GM23338 (cell line): Measurements from ENCODE around the gene SCUBE2. TPM values are rescaled to one million over a fixed set of nuclear protein-coding genes. Genes with fewer than 3 reads are reported as not detected.

Source experiments
- ATAC-seq: fragments of 200-7000 bp; cut with Tn5 transposase; 3 replicates; pipeline ENCODE4 v1.9.1; 2020
- DNase-seq: peaks from one replicate; pipeline ENCODE4 v3.0.0-alpha.2; 2015; ENCODE audit warnings: low spot score
- H2AFZ ChIP-seq: fragments of 200-600 bp; sonication (generic); 2 replicates; pipeline ENCODE4 v1.8.0; 2016; ENCODE audit warnings: antibody characterized with exemption, mild to moderate bottlenecking, moderate library complexity
- H3F3A ChIP-seq: fragments of 200-600 bp; sonication (generic); replicated peaks from 2 replicates; pipeline ENCODE4 v1.8.0; 2017; ENCODE audit warnings: antibody characterized with exemption, mixed run types, low read depth
- H3K27ac ChIP-seq: fragments of 200-600 bp; sonication (generic); 2 replicates; pipeline ENCODE4 v1.6.1; 2016; ENCODE audit warnings: low read depth
- H3K27me3 ChIP-seq: fragments of 200-600 bp; sonication (generic); 2 replicates; pipeline ENCODE4 v1.8.0; 2016; ENCODE audit warnings: mild to moderate bottlenecking, mixed run types, moderate library complexity; ENCODE audit not compliant: insufficient read depth
- H3K36me3 ChIP-seq: fragments of 200-600 bp; sonication (generic); 2 replicates; pipeline ENCODE4 v1.8.0; 2016; ENCODE audit warnings: mild to moderate bottlenecking; ENCODE audit not compliant: insufficient read depth
- H3K4me1 ChIP-seq: fragments of 200-600 bp; sonication (generic); 2 replicates; pipeline ENCODE4 v1.8.0; 2016; ENCODE audit warnings: mild to moderate bottlenecking, moderate library complexity; ENCODE audit not compliant: insufficient read depth
- H3K4me2 ChIP-seq: fragments of 200-600 bp; sonication (generic); 2 replicates; pipeline ENCODE4 v1.7.1; 2017; ENCODE audit warnings: mixed run types
- H3K4me3 ChIP-seq: fragments of 200-600 bp; sonication (generic); 2 replicates; pipeline ENCODE4 v1.6.1; 2016; ENCODE audit warnings: mixed run types
- H3K79me2 ChIP-seq: fragments of 200-600 bp; sonication (generic); replicated peaks from 2 replicates; pipeline ENCODE4 v1.8.0; 2017; ENCODE audit warnings: mild to moderate bottlenecking; ENCODE audit not compliant: insufficient read depth
- H3K9me2 ChIP-seq: fragments of 200-600 bp; sonication (generic); 2 replicates; pipeline ENCODE4 v1.8.0; 2017; ENCODE audit not compliant: insufficient read depth
- H4K20me1 ChIP-seq: fragments of 200-600 bp; sonication (generic); replicated peaks from 2 replicates; pipeline ENCODE4 v1.8.0; 2017; ENCODE audit warnings: mild to moderate bottlenecking; ENCODE audit not compliant: insufficient read depth
- H3K27ac Mint-ChIP-seq: 2 replicates; pipeline ENCODE4 v1.8.0; 2020; ENCODE audit warnings: inconsistent platforms, mild to moderate bottlenecking, moderate library complexity, mixed read lengths
- H3K27me3 Mint-ChIP-seq: 3 replicates; pipeline ENCODE4 v1.8.0; 2022; ENCODE audit warnings: low read depth, mild to moderate bottlenecking, moderate library complexity, mixed read lengths, inconsistent platforms; ENCODE audit not compliant: insufficient read depth, poor library complexity
- H3K36me3 Mint-ChIP-seq: 3 replicates; pipeline ENCODE4 v1.8.0; 2021; ENCODE audit warnings: low read depth, mild to moderate bottlenecking, inconsistent platforms, moderate library complexity, mixed read lengths
- H3K4me1 Mint-ChIP-seq: 3 replicates; pipeline ENCODE4 v1.8.0; 2020; ENCODE audit warnings: mild to moderate bottlenecking, inconsistent platforms, mixed read lengths
- H3K4me3 Mint-ChIP-seq: 3 replicates; pipeline ENCODE4 v1.8.0; 2021; ENCODE audit warnings: moderate library complexity, mild to moderate bottlenecking, inconsistent platforms, mixed read lengths
- H3K9me3 Mint-ChIP-seq: 3 replicates; pipeline ENCODE4 v1.8.0; 2020; ENCODE audit warnings: moderate library complexity, mild to moderate bottlenecking, inconsistent platforms, mixed read lengths
- CREB1 ChIP-seq: fragments of 250-450 bp; sonication (Bioruptor Pico); IDR thresholded peaks from 2 replicates; pipeline ENCODE4 v1.5.0; 2020; ENCODE audit warnings: low read depth, mild to moderate bottlenecking, moderate library complexity
- ETS1 ChIP-seq: IDR thresholded peaks from 2 replicates; pipeline ENCODE4 v1.6.1; 2016; ENCODE audit warnings: antibody characterized with exemption
- EZH2 ChIP-seq: fragments of 200-600 bp; sonication (generic); IDR thresholded peaks from one replicate; pipeline ENCODE4 v1.8.0; 2017; ENCODE audit warnings: antibody characterized with exemption, mild to moderate bottlenecking, low read depth; ENCODE audit not compliant: unreplicated experiment
- EZH2phosphoT487 ChIP-seq: fragments of 200-600 bp; sonication (generic); IDR thresholded peaks from one replicate; pipeline ENCODE4 v1.8.1; 2018; ENCODE audit warnings: antibody characterized with exemption; ENCODE audit not compliant: unreplicated experiment
- JUNB ChIP-seq: IDR thresholded peaks from one replicate; pipeline ENCODE4 v1.6.1; 2016; ENCODE audit warnings: antibody characterized with exemption; ENCODE audit not compliant: unreplicated experiment
- NANOG ChIP-seq: IDR thresholded peaks from 2 replicates; pipeline ENCODE4 v1.6.1; 2016; ENCODE audit warnings: antibody characterized with exemption, borderline replicate concordance
- POLR2AphosphoS5 ChIP-seq: IDR thresholded peaks from 2 replicates; pipeline ENCODE4 v1.6.1; 2016; ENCODE audit warnings: antibody characterized with exemption, low read depth
- ZNF331 ChIP-seq: fragments of 250-450 bp; sonication (Bioruptor Pico); IDR thresholded peaks from 2 replicates; pipeline ENCODE4 v1.5.0; 2020; ENCODE audit warnings: low read depth, mild to moderate bottlenecking, moderate library complexity
- polyA plus RNA-seq: library from polyadenylated mRNA; unstranded; fragments of >200 nt; fragmentation: Nextera tagmentation; extraction: Ambion mirVana; gene quantifications from 2 replicates; pipeline ENCODE4 v1.2.1, GENCODE V29; 2016
- total RNA-seq: library from RNA; depleted of rRNA; stranded (reverse); fragments of >200 nt; shearing (Covaris generic); gene quantifications from 2 replicates; pipeline ENCODE4 v1.2.3, GENCODE V29; 2014
- TF ChIP-seq, protein P1 (sequence below), 2 experiments: fragments of 200-600 bp in 1 of 2; sonication (generic) in 1 of 2; conservative IDR thresholded peaks; 2 replicates each; pipeline versions ENCODE4 v1.5.1 to v1.6.1; 2016 to 2017; ENCODE audit warnings: antibody characterized with exemption in 2 of 2, low read depth in 2 of 2, mild to moderate bottlenecking in 2 of 2, moderate library complexity in 1 of 2

Gene SCUBE2
- total and polyA plus RNA-seq, 2 experiments from 2014 or later = 0.47 to 0.63 TPM

- H3K27me3 ChIP-seq = peaks cover 67% of the 10 kb centered on the region
- H2AFZ ChIP-seq = peak overlapping the region; percentile 94; the same call in 1 of the 2 replicates
- TF ChIP-seq POLR2AphosphoS5 = no peak
- TF ChIP-seq EZH2 = peak; percentile 50
- peaks cover 4% of the 10 kb centered on the region; the same call in 1 of the 2 replicates for H4K20me1 ChIP-seq
- no peak overlapping the region for H3K27ac ChIP-seq
- no peak for DNase-seq
- Mint-ChIP-seq H3K4me3 (peak overlapping the region; percentile 50), H3K27me3 (peaks cover 34% of the 10 kb centered on the region), H3K4me1 (peaks cover 14% of the 10 kb centered on the region; the same call in 2 of the 3 replicates), H3K27ac (no peak overlapping the region), H3K36me3 (no peaks in the 10 kb centered on the region), H3K9me3 (0 out of 3 replicates have a peak, but pooled peaks cover 2% of the 10 kb centered on the region)
- H3K4me2 ChIP-seq = peak overlapping the region; percentile 97; the same call in 1 of the 2 replicates
- H3F3A ChIP-seq = peaks cover 6% of the 10 kb centered on the region
- H3K4me1 ChIP-seq = peaks cover 11% of the 10 kb centered on the region
- H3K36me3 ChIP-seq = no peaks in the 10 kb centered on the region
- no peaks in the 10 kb centered on the region; the same call in 1 of the 2 replicates for H3K79me2 ChIP-seq
- no peak for ATAC-seq
- no peaks in the 10 kb centered on the region for H3K9me2 ChIP-seq
- peak overlapping the region; percentile 77 for H3K4me3 ChIP-seq
Measured at GRCh38 chr11:9005087-9005486, 86.3 kb downstream of the SCUBE2 start.

GRCh38 chr11:9004183-9004926, 87.0 kb downstream of the SCUBE2 start:
- Histone ChIP-seq H2AFZ (peak overlapping the region; percentile 94), H3K4me2 (peak overlapping the region; percentile 97), H3K27me3 (peaks cover 67% of the 10 kb centered on the region), H3K36me3 (no peaks in the 10 kb centered on the region), H3F3A (peaks cover 6% of the 10 kb centered on the region), H3K79me2 (no peaks in the 10 kb centered on the region; the same call in 1 of the 2 replicates), H3K9me2 (no peaks in the 10 kb centered on the region), H3K4me3 (peak overlapping the region; percentile 77), H4K20me1 (peaks cover 4% of the 10 kb centered on the region; the same call in 1 of the 2 replicates), H3K27ac (no peak overlapping the region), H3K4me1 (peaks cover 11% of the 10 kb centered on the region)
- Mint-ChIP-seq H3K4me1 (peaks cover 14% of the 10 kb centered on the region; the same call in 2 of the 3 replicates), H3K9me3 (no peaks in the 10 kb centered on the region), H3K36me3 (no peaks in the 10 kb centered on the region), H3K27me3 (peaks cover 34% of the 10 kb centered on the region), H3K4me3 (peak overlapping the region; percentile 51), H3K27ac (no peak overlapping the region)
- ATAC-seq = peak; percentile 75
- DNase-seq = peak; percentile 82
- no peak for TF ChIP-seq ETS1
- no peak for TF ChIP-seq POLR2AphosphoS5
- no peak for TF ChIP-seq JUNB

DNA sequence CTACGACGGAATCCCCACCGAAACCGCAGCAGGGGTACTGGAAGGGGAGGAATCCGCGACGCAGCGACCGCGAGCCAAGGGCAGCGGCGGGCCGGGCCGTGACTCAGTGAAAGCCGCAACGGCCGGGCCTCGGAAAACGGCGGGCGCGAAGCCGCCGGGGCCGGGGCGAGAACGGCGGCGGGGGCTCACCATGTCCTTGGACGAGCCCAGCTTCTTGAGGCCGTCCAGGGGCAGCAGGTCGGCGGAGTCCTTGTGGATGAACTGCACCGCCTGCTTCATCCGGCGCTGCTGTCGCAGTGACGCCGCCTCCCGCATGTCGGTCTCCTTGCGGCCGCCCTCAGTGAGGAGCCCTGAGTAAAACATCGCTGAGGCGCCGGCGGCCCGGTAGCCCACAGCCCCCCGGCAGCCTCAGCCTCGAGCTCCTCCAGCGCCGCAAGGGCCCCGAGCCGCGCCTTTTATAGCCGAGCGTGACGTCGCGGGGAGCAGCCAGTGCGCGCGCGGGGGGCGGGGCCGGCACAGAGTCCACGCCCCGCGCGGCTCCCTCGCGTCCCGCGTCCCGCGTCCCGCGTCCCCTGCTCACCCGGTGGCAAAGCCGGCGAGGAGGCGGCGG, 87.7 kb downstream of the SCUBE2 start, which contains the start of gene NRIP3:
Gene NRIP3, minus strand, starts transcription at position 429 of the 610 bp plus-strand sequence. Its CDS starts 66 bp downstream, at position 363.
- Mint-ChIP-seq H3K4me1 (peaks cover 14% of the 10 kb centered on the region; the same call in 2 of the 3 replicates), H3K4me3 (peak within 1 kb of the TSS; percentile 72), H3K36me3 (no peaks in the 10 kb centered on the region), H3K9me3 (no peaks in the 10 kb centered on the region), H3K27ac (no peak within 1 kb of the TSS), H3K27me3 (peaks cover 34% of the 10 kb centered on the region)
- Histone ChIP-seq H3K4me3 (peak within 1 kb of the TSS; percentile 77), H3K9me2 (no peaks in the 10 kb centered on the region), H3K79me2 (no peaks in the 10 kb centered on the region; the same call in 1 of the 2 replicates), H3K27ac (no peak within 1 kb of the TSS), H4K20me1 (peaks cover 4% of the 10 kb centered on the region; the same call in 1 of the 2 replicates), H2AFZ (peak within 1 kb of the TSS; percentile 96), H3K36me3 (no peaks in the 10 kb centered on the region), H3K4me1 (peaks cover 11% of the 10 kb centered on the region), H3K4me2 (peak within 1 kb of the TSS; percentile 97), H3K27me3 (peaks cover 67% of the 10 kb centered on the region), H3F3A (peaks cover 6% of the 10 kb centered on the region)
- DNase-seq (peak; percentile 77), ATAC-seq (peak; percentile 83)
- TF ChIP-seq NANOG (no peak), EZH2phosphoT487 (no peak), CREB1 (CRISPR knock-in tag) (peak; percentile 81), ETS1 (no peak), JUNB (no peak), ZNF331 (CRISPR knock-in tag) (no peak)
- TF ChIP-seq, protein P1, sequence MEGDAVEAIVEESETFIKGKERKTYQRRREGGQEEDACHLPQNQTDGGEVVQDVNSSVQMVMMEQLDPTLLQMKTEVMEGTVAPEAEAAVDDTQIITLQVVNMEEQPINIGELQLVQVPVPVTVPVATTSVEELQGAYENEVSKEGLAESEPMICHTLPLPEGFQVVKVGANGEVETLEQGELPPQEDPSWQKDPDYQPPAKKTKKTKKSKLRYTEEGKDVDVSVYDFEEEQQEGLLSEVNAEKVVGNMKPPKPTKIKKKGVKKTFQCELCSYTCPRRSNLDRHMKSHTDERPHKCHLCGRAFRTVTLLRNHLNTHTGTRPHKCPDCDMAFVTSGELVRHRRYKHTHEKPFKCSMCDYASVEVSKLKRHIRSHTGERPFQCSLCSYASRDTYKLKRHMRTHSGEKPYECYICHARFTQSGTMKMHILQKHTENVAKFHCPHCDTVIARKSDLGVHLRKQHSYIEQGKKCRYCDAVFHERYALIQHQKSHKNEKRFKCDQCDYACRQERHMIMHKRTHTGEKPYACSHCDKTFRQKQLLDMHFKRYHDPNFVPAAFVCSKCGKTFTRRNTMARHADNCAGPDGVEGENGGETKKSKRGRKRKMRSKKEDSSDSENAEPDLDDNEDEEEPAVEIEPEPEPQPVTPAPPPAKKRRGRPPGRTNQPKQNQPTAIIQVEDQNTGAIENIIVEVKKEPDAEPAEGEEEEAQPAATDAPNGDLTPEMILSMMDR (conservative IDR thresholded peaks at IDR 0.05; ENCODE audit: low read depth in 2 of 2) = no peak
